H9 (cell line): ENCODE data around the gene KIF1A. TPM values are rescaled to one million over a fixed set of nuclear protein-coding genes. Genes with fewer than 3 reads are reported as not detected.
"Not testable (repeated sequence)": the region's sequence is repeated elsewhere in the genome, so short reads cannot be mapped to it uniquely, and the experiment has no call there.

ENCODE experiments used
- DNase-seq: peaks from one replicate; pipeline ENCODE4 v3.0.0-alpha.2; 2017
- H2AFZ ChIP-seq: one replicate; pipeline ENCODE4 v1.6.1; 2013; ENCODE audit warnings: mild to moderate bottlenecking, low read length, control low read depth, moderate library complexity
- H2AK5ac ChIP-seq: 2 replicates; pipeline ENCODE4 v1.6.1; 2013; ENCODE audit warnings: low read length, control low read depth, mixed read lengths; ENCODE audit not compliant: insufficient read length
- H2BK120ac ChIP-seq: one replicate; pipeline ENCODE4 v1.6.1; 2013; ENCODE audit warnings: low read depth, mild to moderate bottlenecking, low read length, control low read depth, inconsistent platforms; ENCODE audit not compliant: poor library complexity, severe bottlenecking
- H2BK12ac ChIP-seq: 2 replicates; pipeline ENCODE4 v1.6.1; 2013; ENCODE audit warnings: low read length, control low read depth, mixed read lengths, low read depth; ENCODE audit not compliant: insufficient read length
- H2BK15ac ChIP-seq: 2 replicates; pipeline ENCODE4 v1.6.1; 2013; ENCODE audit warnings: low read depth, low read length, control low read depth
- H2BK20ac ChIP-seq: one replicate; pipeline ENCODE4 v1.6.1; 2013; ENCODE audit warnings: low read depth, mild to moderate bottlenecking, low read length, control low read depth, inconsistent platforms; ENCODE audit not compliant: poor library complexity, severe bottlenecking
- H2BK5ac ChIP-seq: 2 replicates; pipeline ENCODE4 v1.6.1; 2013; ENCODE audit warnings: low read length, control low read depth, mixed read lengths; ENCODE audit not compliant: insufficient read length
- H3K14ac ChIP-seq: 2 replicates; pipeline ENCODE4 v1.6.1; 2013; ENCODE audit warnings: low read length, control low read depth; ENCODE audit not compliant: insufficient read depth
- H3K18ac ChIP-seq: 2 replicates; pipeline ENCODE4 v1.6.1; 2013; ENCODE audit warnings: low read depth, mild to moderate bottlenecking, mixed read lengths, low read length, control low read depth; ENCODE audit not compliant: insufficient read length
- H3K23ac ChIP-seq: 2 replicates; pipeline ENCODE4 v1.6.1; 2013; ENCODE audit warnings: low read length, control low read depth, mixed read lengths, low read depth; ENCODE audit not compliant: insufficient read length
- H3K23me2 ChIP-seq: 2 replicates; pipeline ENCODE4 v1.6.1; 2013; ENCODE audit warnings: low read depth, mild to moderate bottlenecking, mixed read lengths, low read length, control low read depth; ENCODE audit not compliant: insufficient read length, poor library complexity, severe bottlenecking
- H3K27ac ChIP-seq: 2 replicates; pipeline ENCODE4 v1.5.1; 2013; ENCODE audit warnings: low read length, control low read depth, mixed read lengths, low read depth; ENCODE audit not compliant: insufficient read length
- H3K27me3 ChIP-seq: 2 replicates; pipeline ENCODE4 v1.6.1; 2013; ENCODE audit warnings: low read length, control low read depth, inconsistent platforms; ENCODE audit not compliant: insufficient read depth
- H3K4ac ChIP-seq: 2 replicates; pipeline ENCODE4 v1.6.1; 2013; ENCODE audit warnings: low read depth, mild to moderate bottlenecking, control low read depth, inconsistent platforms, low read length, moderate library complexity
- H3K4me1 ChIP-seq: 2 replicates; pipeline ENCODE4 v1.6.1; 2013; ENCODE audit warnings: low read length, control low read depth, inconsistent platforms; ENCODE audit not compliant: insufficient read depth
- H3K4me2 ChIP-seq: 2 replicates; pipeline ENCODE4 v1.6.1; 2013; ENCODE audit warnings: low read length, control low read depth, mixed read lengths; ENCODE audit not compliant: insufficient read length, insufficient read depth
- H3K56ac ChIP-seq: 2 replicates; pipeline ENCODE4 v1.6.1; 2013; ENCODE audit warnings: low read depth, mild to moderate bottlenecking, mixed read lengths, low read length, control low read depth; ENCODE audit not compliant: insufficient read length
- H3K79me1 ChIP-seq: 2 replicates; pipeline ENCODE4 v1.6.1; 2013; ENCODE audit warnings: low read depth, mild to moderate bottlenecking, moderate library complexity, low read length, control low read depth, inconsistent platforms; ENCODE audit not compliant: insufficient read depth, poor library complexity, severe bottlenecking
- H3K79me2 ChIP-seq: 2 replicates; pipeline ENCODE4 v1.6.1; 2013; ENCODE audit warnings: low read length, control low read depth, inconsistent platforms; ENCODE audit not compliant: insufficient read depth
- H3K9ac ChIP-seq: 2 replicates; pipeline ENCODE4 v1.6.1; 2013; ENCODE audit warnings: low read length, control low read depth, mixed read lengths; ENCODE audit not compliant: insufficient read length; ENCODE audit errors: extremely low read depth
- H3K9me3 ChIP-seq: one replicate; pipeline ENCODE4 v1.6.1; 2013; ENCODE audit warnings: low read depth, low read length, inconsistent platforms; ENCODE audit not compliant: control insufficient read depth
- H3T11ph ChIP-seq: one replicate; pipeline ENCODE4 v1.6.1; 2013; ENCODE audit warnings: mild to moderate bottlenecking, low read length, control low read depth, inconsistent platforms
- H4K20me1 ChIP-seq: one replicate; pipeline ENCODE4 v1.6.1; 2013; ENCODE audit not compliant: control insufficient read depth, insufficient read length, insufficient read depth
- H4K5ac ChIP-seq: 2 replicates; pipeline ENCODE4 v1.6.1; 2013; ENCODE audit warnings: low read depth, mild to moderate bottlenecking, mixed read lengths, low read length, control low read depth; ENCODE audit not compliant: insufficient read length
- H4K8ac ChIP-seq: replicated peaks from 2 replicates; pipeline ENCODE4 v1.6.1; 2013; ENCODE audit warnings: low read length, control low read depth, mixed read lengths, low read depth; ENCODE audit not compliant: insufficient read length
- H4K91ac ChIP-seq: 2 replicates; pipeline ENCODE4 v1.6.1; 2013; ENCODE audit warnings: low read depth, mild to moderate bottlenecking, moderate library complexity, mixed read lengths, low read length, control low read depth; ENCODE audit not compliant: insufficient read length
- H3K27ac Mint-ChIP-seq, 3 experiments: 2 replicates in 2 of 3; 3 replicates in 1 of 3; pipeline ENCODE4 v1.8.0; 2020 to 2021; ENCODE audit warnings: mixed read lengths in 3 of 3, mild to moderate bottlenecking in 1 of 3, moderate library complexity in 1 of 3
- H3K27me3 Mint-ChIP-seq: 2 replicates; pipeline ENCODE4 v1.8.0; 2021; ENCODE audit warnings: low read depth, mild to moderate bottlenecking, moderate library complexity, mixed read lengths
- H3K36me3 Mint-ChIP-seq, 3 experiments: 2 replicates in 2 of 3; 3 replicates in 1 of 3; pipeline ENCODE4 v1.8.0; 2020 to 2021; ENCODE audit warnings: low read depth in 3 of 3, mixed read lengths in 3 of 3; ENCODE audit not compliant: insufficient read depth in 1 of 3
- H3K4me1 Mint-ChIP-seq, 2 experiments: 2 replicates each; pipeline ENCODE4 v1.8.0; 2020; ENCODE audit warnings: mixed read lengths in 2 of 2
- H3K4me3 Mint-ChIP-seq, 2 experiments: 2 replicates in 1 of 2; 3 replicates in 1 of 2; pipeline ENCODE4 v1.8.0; 2020 to 2021; ENCODE audit warnings: mild to moderate bottlenecking in 2 of 2, mixed read lengths in 2 of 2, moderate library complexity in 1 of 2
- H3K9me3 Mint-ChIP-seq, 2 experiments: 2 replicates in 1 of 2; 3 replicates in 1 of 2; pipeline ENCODE4 v1.8.0; 2020; ENCODE audit warnings: mild to moderate bottlenecking in 2 of 2, mixed read lengths in 2 of 2, moderate library complexity in 1 of 2
- WGBS: extraction: QIAGEN DNeasy Blood & Tissue Kit; methylation state at CpG from one replicate; pipeline ENCODE4 v1.1.7; 2013; ENCODE audit warnings: missing lambda C conversion rate, low lambda C conversion rate, mixed read lengths; ENCODE audit not compliant: insufficient read length; ENCODE audit errors: extremely low coverage; 5-methylcytosine and 5-hydroxymethylcytosine counted together
- total RNA-seq: library from RNA; stranded (reverse); gene quantifications from 2 replicates; pipeline ENCODE4 v1.2.1, GENCODE V29; 2021

Gene KIF1A
- total RNA-seq, 1 experiment from 2014 or later, result 204 TPM

DNA sequence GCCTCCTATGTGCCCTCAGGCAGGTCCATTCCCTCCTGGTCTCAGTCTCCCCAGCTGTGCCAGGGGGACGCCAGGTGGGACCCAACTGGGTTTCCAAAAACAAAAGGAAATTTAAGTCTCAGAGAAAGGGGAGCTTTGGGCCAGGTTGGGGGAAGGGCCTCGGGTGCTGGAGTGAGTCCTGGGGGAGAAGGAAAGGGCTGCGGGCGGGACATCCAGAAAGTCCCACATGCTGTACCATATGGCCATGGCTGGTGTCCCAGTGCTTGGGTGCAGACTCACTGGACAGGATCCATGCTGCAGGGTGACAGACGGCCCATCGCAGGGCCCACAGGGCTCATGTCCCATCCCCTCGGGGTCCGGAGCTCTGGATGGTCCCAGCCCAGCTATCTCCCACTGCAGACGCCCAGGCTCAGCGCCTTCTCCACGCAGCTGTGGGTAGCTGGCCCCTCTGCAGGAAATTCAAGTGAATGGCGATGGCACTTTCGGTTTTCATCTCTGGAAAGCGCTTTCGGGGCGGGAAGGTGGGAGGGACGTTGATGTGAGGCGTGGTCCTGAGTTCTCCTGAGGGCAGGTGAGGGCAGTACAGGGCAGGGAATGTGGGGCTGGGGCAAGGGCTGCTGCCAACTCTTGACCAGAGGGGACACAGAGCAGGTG, 129.5 kb downstream of the KIF1A start:
- H3K9me3 ChIP-seq, H3K56ac ChIP-seq, H3K9me3 Mint-ChIP-seq, H3K4me1 ChIP-seq, H2BK15ac ChIP-seq, H4K91ac ChIP-seq, H3K14ac ChIP-seq, H3K79me2 ChIP-seq, H3K79me1 ChIP-seq, H3K36me3 Mint-ChIP-seq, H3K23ac ChIP-seq, H2AK5ac ChIP-seq, H3K18ac ChIP-seq, H4K20me1 ChIP-seq, H2BK120ac ChIP-seq, H3K4me3 Mint-ChIP-seq, H3K23me2 ChIP-seq, H2BK12ac ChIP-seq, H2BK5ac ChIP-seq, H3K4ac ChIP-seq, H2AFZ ChIP-seq, H3K27ac ChIP-seq, H3K4me1 Mint-ChIP-seq, H4K8ac ChIP-seq, H3K4me2 ChIP-seq, H3T11ph ChIP-seq, H4K5ac ChIP-seq, H3K27me3 ChIP-seq, H3K27me3 Mint-ChIP-seq, H2BK20ac ChIP-seq, H3K9ac ChIP-seq, H3K27ac Mint-ChIP-seq: not testable (repeated sequence)
- WGBS, result no CpG with 5 or more reads among the region's 18 CpGs
- DNase-seq, result peak; percentile 15
